Vagina (tissue), 2 donors: ENCODE data around the gene MAST4.

Experiments
- CTCF ChIP-seq, 3 experiments: fragments of 450-650 bp in 2 of 3; fragments of 200-600 bp in 1 of 3; sonication (generic) in 1 of 3; IDR thresholded peaks; one replicate each; pipeline ENCODE4 v1.5.1; 2017 to 2019; ENCODE audit warnings: antibody characterized with exemption in 3 of 3, mild to moderate bottlenecking in 2 of 3, moderate library complexity in 2 of 3
- POLR2A ChIP-seq, 2 donors: fragments of 450-650 bp; IDR thresholded peaks; one replicate each; pipeline ENCODE4 v1.6.1; 2017; ENCODE audit warnings: antibody characterized with exemption in 2 of 2, mild to moderate bottlenecking in 2 of 2, moderate library complexity in 2 of 2

- no peak for TF ChIP-seq CTCF (IDR thresholded peaks at IDR 0.05)
- no peak for TF ChIP-seq POLR2A (IDR thresholded peaks at IDR 0.05)
Measured at GRCh38 chr5:66851306-66851705, 255.1 kb downstream of the MAST4 start.
